AG09319 (cell line): ENCODE data around the gene RABGAP1L.

Experiments used
- DNase-seq: peaks from one replicate; pipeline ENCODE4 v3.0.0-alpha.2; 2010; ENCODE audit warnings: low read depth; ENCODE audit errors: extremely low read depth
- TF ChIP-seq, protein P1 (sequence below): IDR thresholded peaks from 2 replicates; pipeline ENCODE4 v1.5.1; 2011; ENCODE audit warnings: low read depth, mild to moderate bottlenecking, inconsistent platforms, low read length, moderate library complexity

RABGAP1L gene

GRCh38 chr1:174657893-174658292, 498.6 kb downstream of the RABGAP1L start:
- TF ChIP-seq, protein P1, sequence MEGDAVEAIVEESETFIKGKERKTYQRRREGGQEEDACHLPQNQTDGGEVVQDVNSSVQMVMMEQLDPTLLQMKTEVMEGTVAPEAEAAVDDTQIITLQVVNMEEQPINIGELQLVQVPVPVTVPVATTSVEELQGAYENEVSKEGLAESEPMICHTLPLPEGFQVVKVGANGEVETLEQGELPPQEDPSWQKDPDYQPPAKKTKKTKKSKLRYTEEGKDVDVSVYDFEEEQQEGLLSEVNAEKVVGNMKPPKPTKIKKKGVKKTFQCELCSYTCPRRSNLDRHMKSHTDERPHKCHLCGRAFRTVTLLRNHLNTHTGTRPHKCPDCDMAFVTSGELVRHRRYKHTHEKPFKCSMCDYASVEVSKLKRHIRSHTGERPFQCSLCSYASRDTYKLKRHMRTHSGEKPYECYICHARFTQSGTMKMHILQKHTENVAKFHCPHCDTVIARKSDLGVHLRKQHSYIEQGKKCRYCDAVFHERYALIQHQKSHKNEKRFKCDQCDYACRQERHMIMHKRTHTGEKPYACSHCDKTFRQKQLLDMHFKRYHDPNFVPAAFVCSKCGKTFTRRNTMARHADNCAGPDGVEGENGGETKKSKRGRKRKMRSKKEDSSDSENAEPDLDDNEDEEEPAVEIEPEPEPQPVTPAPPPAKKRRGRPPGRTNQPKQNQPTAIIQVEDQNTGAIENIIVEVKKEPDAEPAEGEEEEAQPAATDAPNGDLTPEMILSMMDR: no peak
- no peak for DNase-seq

GRCh38 chr1:174659823-174660222, 500.5 kb downstream of the RABGAP1L start:
- TF ChIP-seq, protein P1: no peak
- no peak for DNase-seq

- DNase-seq: no peak
- TF ChIP-seq, protein P1: no peak
These were observed 501.2 kb downstream of the RABGAP1L start for GRCh38 chr1:174660476-174660875.

DNA sequence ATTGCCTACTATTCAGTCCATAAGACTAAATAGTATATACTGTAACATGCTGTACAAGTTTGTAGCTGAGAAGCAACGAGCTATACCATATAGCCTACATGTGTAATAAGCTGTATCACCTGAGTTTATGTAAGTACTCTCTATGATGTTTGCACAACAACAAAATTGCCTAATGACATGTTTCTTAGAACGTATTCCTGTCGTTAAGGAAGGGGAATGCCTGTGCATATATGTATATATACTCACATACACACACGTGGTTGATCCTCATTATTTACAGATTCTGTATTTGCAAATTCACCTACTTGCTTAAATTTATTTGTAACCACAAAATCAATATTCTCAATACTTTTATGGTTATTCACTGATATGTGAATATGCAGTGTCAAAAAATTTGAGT, 504.0 kb downstream of the RABGAP1L start:
- TF ChIP-seq, protein P1: no peak
- no peak for DNase-seq

- no peak for DNase-seq
- TF ChIP-seq, protein P1: no peak
These were observed 506.9 kb downstream of the RABGAP1L start for GRCh38 chr1:174666248-174666647.

- TF ChIP-seq, protein P1: no peak
- DNase-seq: no peak
These were observed 512.5 kb downstream of the RABGAP1L start for GRCh38 chr1:174671826-174672225.

DNA sequence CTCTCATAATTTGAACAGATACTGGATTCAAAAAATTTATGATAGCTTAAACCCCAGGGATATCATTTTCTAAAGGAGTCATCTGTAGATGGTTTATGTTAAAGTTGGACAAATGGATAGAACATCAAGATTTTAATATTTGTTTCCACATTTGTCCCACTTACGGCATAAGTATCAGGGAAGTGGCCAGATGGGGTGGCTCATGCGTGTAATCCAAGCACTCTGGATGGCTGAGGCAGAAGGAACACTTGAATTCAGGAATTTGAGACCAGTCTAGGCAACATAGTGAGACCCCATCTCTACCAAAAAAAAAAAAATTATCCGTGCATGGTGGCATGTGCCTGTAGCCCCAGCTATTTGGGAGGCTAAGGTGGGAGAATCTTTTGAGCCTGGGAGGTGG, 517.5 kb downstream of the RABGAP1L start:
- TF ChIP-seq, protein P1: no peak
- DNase-seq: no peak
